GM12874 (cell line): ENCODE data around the gene KLHL29.

Experiments used
- TF ChIP-seq, protein P1 (sequence below): IDR thresholded peaks from 2 replicates; pipeline ENCODE4 v1.5.1; 2011; ENCODE audit warnings: low read depth, mild to moderate bottlenecking, control low read depth, low read length, moderate library complexity; ENCODE audit not compliant: insufficient read depth

KLHL29 gene

DNA sequence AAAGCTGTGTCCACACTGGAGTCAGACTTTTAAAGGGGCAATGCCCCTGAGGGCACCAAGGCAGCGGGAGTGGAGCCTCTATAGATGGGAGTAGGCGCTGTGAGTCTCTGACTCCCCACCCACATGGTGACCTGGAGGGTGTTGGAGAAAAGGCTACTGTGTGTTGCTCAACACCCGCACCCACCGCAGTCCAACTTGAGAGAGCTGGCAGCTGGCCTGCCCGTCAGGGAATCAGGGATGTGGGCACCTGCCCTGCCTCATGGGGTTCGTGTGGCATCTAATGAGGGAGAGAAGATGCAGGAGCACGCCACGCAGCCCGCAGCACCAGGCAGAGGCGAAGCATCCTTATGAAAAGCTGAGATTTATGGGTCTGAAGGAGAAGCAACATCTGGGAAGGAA lies 84.2 kb downstream of the KLHL29 start:
- TF ChIP-seq, protein P1, sequence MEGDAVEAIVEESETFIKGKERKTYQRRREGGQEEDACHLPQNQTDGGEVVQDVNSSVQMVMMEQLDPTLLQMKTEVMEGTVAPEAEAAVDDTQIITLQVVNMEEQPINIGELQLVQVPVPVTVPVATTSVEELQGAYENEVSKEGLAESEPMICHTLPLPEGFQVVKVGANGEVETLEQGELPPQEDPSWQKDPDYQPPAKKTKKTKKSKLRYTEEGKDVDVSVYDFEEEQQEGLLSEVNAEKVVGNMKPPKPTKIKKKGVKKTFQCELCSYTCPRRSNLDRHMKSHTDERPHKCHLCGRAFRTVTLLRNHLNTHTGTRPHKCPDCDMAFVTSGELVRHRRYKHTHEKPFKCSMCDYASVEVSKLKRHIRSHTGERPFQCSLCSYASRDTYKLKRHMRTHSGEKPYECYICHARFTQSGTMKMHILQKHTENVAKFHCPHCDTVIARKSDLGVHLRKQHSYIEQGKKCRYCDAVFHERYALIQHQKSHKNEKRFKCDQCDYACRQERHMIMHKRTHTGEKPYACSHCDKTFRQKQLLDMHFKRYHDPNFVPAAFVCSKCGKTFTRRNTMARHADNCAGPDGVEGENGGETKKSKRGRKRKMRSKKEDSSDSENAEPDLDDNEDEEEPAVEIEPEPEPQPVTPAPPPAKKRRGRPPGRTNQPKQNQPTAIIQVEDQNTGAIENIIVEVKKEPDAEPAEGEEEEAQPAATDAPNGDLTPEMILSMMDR = no peak

DNA sequence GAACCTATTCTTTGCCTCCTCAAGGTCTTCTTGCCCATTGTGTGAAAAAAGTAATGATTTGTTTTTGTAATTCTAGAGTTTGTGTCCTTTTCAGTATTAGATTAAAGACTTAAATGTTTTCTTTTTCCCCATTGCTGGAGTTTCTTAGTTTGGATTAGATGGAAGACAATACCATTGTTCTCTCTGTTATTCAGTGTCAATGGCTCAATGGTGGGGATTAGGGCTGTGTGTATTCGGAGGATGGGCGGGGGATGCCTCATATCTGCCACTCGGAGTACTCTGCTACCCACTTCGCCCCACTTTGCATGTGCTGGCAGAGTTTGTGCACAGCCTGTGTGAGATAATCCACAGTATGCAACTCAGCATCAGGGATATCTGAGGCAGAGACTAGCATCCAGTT lies 90.1 kb downstream of the KLHL29 start:
- TF ChIP-seq, protein P1 = no peak

DNA sequence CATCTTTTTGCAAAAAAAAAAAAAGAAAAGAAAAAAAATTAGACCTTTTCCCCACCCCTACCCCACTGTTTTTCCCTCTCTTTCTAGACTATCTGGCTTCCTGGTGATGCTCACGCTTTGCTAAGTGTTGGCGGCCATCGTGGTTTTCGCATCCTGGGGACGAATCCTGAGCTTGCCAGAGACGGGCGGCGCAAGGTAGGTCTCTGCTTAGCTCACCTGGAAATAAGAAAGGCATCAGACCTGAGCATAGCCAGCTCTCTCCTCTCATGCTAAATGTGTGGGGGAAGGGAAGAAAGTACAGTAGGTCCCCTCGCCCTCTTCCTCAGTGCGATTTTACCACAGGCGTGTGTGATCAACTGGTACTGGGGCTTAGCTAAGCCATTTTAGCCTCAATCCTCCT lies 90.5 kb downstream of the KLHL29 start:
- TF ChIP-seq, protein P1 = no peak

DNA sequence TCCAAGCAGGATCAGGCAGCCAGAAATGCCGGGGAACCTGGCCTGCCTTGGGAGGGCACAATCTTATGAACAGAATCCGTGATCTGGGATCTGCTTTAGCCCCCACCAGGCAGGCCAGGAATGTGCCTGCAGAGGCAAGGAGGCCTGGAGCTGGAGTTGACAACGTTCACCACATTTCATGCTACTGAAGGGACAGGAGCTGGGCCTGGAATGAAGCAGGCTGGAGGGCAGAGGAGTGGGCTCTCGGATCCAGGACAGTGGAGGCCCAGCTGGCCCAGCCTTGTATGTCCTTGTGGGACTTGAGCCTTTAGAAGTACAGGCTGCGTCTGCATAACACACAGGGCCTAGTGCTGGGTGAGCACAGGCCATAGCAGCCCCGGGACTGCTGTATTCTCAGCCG lies 91.8 kb downstream of the KLHL29 start:
- TF ChIP-seq, protein P1 = no peak

DNA sequence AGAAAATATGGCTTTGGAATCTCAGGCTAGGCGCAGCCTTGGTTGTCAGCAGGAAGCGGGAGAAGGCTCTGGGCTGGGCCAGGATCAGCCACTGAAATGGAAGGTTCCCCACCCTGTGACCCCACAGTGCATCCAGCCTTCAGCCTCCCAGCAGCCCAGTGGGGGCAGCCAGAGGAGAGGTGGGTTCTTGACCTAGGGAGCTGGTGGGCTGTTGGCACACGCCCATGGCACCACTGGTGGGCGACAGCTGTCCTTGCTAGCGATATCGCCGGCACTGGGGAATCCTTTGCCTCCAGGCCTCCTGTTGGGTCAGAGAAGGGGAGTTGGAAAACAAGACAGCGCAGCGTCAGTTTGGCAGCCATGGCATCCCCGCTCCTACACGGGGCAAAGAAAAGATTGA lies 92.4 kb downstream of the KLHL29 start:
- TF ChIP-seq, protein P1 = no peak

DNA sequence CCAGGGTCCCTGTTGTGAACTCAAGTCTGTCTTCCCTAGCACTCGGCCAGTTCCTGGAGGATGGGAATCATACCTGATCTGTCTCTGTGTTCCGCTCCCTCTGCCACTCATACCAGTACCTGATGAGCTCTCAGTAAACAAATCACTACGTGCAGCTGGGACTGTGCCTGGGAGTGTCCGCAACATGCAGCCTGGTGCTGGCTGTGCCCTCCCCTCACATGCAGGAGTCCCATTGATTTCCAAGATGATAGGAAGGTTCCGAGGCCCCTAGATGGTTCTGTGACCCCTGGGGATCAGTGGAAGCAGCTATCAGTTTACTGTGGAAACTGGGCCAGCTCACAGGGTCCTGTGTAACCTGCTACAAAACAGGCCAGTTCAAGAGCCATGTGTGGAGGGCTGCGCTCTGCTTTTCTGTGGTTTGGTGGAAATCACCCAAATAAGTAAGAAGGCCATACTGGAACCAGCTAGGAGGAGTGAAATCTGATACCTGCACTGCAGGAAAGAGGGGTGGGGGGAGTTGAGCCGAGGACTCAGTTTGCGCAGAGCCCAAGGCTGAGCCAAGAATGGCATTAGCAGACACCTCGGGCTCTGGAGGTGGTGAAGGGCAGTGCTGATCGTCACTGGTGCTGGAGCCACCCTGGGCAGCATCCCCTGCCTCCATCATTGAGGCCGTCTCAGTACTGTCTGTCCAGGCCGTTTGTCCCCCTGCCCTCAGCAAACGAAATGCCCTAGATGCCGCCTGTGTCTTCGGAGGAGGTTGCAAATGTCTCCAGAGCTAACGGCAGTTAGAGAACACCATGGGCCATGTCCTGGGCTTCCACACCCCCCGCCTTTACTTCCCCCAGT lies 93.3 kb downstream of the KLHL29 start:
- TF ChIP-seq, protein P1 = no peak

DNA sequence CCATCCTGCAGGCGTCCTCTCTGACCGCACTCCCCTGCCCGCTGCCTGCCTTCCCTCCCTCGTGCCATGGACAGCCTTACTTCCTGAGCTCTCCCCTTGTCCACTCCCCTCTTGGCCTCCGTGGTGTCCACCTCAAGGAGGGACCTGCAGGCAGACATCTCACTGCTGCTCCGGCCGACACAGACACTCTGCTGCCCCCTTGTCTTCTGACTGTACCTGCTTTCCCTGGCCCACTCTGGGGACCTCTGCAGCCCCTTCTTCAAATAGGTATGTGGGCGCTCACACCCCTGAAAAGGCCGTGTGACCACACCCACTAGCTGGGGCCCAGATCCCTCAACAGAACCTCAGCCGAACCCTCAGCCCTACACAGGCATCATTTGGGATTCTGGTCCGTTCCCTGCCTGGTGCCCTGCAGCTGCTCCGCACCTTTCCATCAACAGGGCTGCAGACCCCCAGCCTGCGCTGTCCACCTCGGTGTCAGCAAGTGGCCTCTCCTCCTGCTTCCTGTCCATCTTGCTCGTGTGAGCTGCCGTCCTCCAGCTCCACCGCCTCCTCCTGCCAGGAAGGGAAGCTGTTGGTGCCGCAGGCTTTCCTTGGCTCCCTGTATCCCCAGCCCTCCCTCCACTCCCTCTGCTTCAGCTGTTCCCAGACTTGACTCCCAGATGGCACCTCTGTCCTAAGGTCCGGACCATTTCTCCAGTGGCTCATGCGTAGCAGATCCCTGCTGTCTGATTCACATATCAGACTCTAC lies 94.1 kb downstream of the KLHL29 start:
- TF ChIP-seq, protein P1 = no peak
